Kidney (tissue), 14 donors: Measurements from ENCODE around the gene ECHDC3. TPM values are rescaled to one million over a fixed set of nuclear protein-coding genes. Genes with fewer than 3 reads are reported as not detected.
A peak's percentile ranks its signal among the peaks of the same experiment; 100 is the strongest.

Experiments
- DNase-seq, 5 donors: peaks; one replicate each; pipeline ENCODE4 v3.0.0-alpha.2; 2013 to 2020
- FAIRE-seq: peaks from 2 replicates; lab custom pipeline; 2012; peaks lifted over from hg19 to GRCh38; lab: Jason Lieb, UNC
- H3K27ac ChIP-seq, 2 donors: one replicate each; pipeline ENCODE4 v1.7.0; 2013; ENCODE audit warnings: low read depth in 2 of 2, low read length in 2 of 2, inconsistent platforms in 1 of 2
- H3K27me3 ChIP-seq: one replicate; pipeline ENCODE4 v1.7.1; 2013; ENCODE audit warnings: low read length, inconsistent platforms; ENCODE audit not compliant: control insufficient read depth, insufficient read depth
- H3K36me3 ChIP-seq, 3 donors: one replicate each; pipeline versions ENCODE4 v1.7.0 to v1.7.1; 2013; ENCODE audit warnings: low read length in 3 of 3, control low read depth in 1 of 3, inconsistent platforms in 1 of 3; ENCODE audit not compliant: insufficient read depth in 3 of 3, control insufficient read depth in 2 of 3
- H3K4me1 ChIP-seq, 3 donors: one replicate each; pipeline versions ENCODE4 v1.7.0 to v1.7.1; 2013; ENCODE audit warnings: low read length in 3 of 3, inconsistent platforms in 1 of 3, low read depth in 1 of 3; ENCODE audit not compliant: control insufficient read depth in 2 of 3, insufficient read depth in 2 of 3
- H3K4me3 ChIP-seq, 3 donors: one replicate each; pipeline versions ENCODE4 v1.7.0 to v1.8.1; 2013; ENCODE audit warnings: low read length in 3 of 3, control low read depth in 1 of 3, inconsistent platforms in 1 of 3
- H3K9ac ChIP-seq, 3 donors: one replicate each; pipeline versions ENCODE4 v1.7.0 to v1.7.1; 2013; ENCODE audit warnings: low read length in 3 of 3, control low read depth in 1 of 3, inconsistent platforms in 1 of 3
- H3K9me3 ChIP-seq, 3 donors: one replicate each; pipeline versions ENCODE4 v1.7.0 to v1.7.1; 2013; ENCODE audit warnings: low read length in 3 of 3, control low read depth in 1 of 3, inconsistent platforms in 1 of 3; ENCODE audit not compliant: control insufficient read depth in 2 of 3, insufficient read depth in 1 of 3
- CTCF ChIP-seq: IDR thresholded peaks from 3 replicates; pipeline ENCODE4 v1.5.1; 2012; ENCODE audit warnings: mild to moderate bottlenecking, moderate library complexity, borderline replicate concordance; ENCODE audit not compliant: insufficient read depth; ENCODE audit errors: extremely low read depth
- intact Hi-C: fragments of 100-400 bp; cut with DNase I; formaldehyde crosslinking; loops from one replicate; pipeline ENCODE4 v1.11.1; 2022
- polyA plus RNA-seq: library from polyadenylated mRNA; stranded (reverse); fragments of 350-450 nt; fragmentation: Illumina TruSeq; extraction: RNeasy Lipid Tissue Mini Kit (QIAGEN cat#74804); gene quantifications from one replicate; pipeline ENCODE4 v1.2.3, GENCODE V29; 2014; ENCODE audit warnings: low read depth, low replicate concordance; ENCODE audit not compliant: insufficient read depth
- total RNA-seq: library from RNA; stranded (reverse); fragmentation: NEBNext Ultra II Directional; extraction: Animal tissue kit (Norgen Biotek cat#: 25700); gene quantifications from one replicate; pipeline ENCODE4 v1.2.1, GENCODE V29; 2021
- donor health status: control.
- donor health status: control.
- donor health status: control.
- donor health status: control.
- donor health status: control.
- donor health status: DM: yes; HTN: yes; CAD: no.
- donor health status: Normal renal cell carcinoma (clear cell type).

ECHDC3 gene
- total and polyA plus RNA-seq, 2 donors from 2014 or later: 32.4 to 132 TPM

GRCh38 chr10:11741608-11742007 lies 574 bp upstream of the ECHDC3 start:
- TF ChIP-seq CTCF: no peak

GRCh38 chr10:11742779-11743298 lies 657 bp downstream of the ECHDC3 start:
- intact Hi-C loops: no loop called here
- no peaks in the 10 kb centered on the region for H3K36me3 ChIP-seq
- no peak for TF ChIP-seq CTCF
- H3K9me3 ChIP-seq: no peaks in the 10 kb centered on the region
- H3K27ac ChIP-seq: peak overlapping the region; percentile 69 to 82
- H3K4me1 ChIP-seq: peaks cover 0 to 9% (median 0%) of the 10 kb centered on the region in 3 donors
- FAIRE-seq (no peak), DNase-seq (peak in 2 of 5 donors; percentile 2 to 82)
- H3K9ac ChIP-seq: peak overlapping the region in 1 of 3 donors; percentile 32
- H3K4me3 ChIP-seq: peak overlapping the region in 2 of 3 donors; percentile 55 to 63
- H3K27me3 ChIP-seq: no peaks in the 10 kb centered on the region

More at GRCh38 chr10:11741608-11742007, 574 bp upstream of the ECHDC3 start:
- H3K27ac ChIP-seq: no peak overlapping the region
- no peaks in the 10 kb centered on the region for H3K9me3 ChIP-seq
- intact Hi-C loops: no loop called here
- no peaks in the 10 kb centered on the region for H3K36me3 ChIP-seq
- no peaks in the 10 kb centered on the region for H3K27me3 ChIP-seq
- peak overlapping the region; percentile 57 to 63 (median 58) for H3K4me3 ChIP-seq
- FAIRE-seq: no peak
- peak in 1 of 5 donors; percentile 57 for DNase-seq
- peaks cover 0 to 12% (median 0%) of the 10 kb centered on the region in 3 donors for H3K4me1 ChIP-seq
- H3K9ac ChIP-seq: peak overlapping the region in 1 of 3 donors; percentile 10

GRCh38 chr10:11743461-11744338 lies 1.5 kb downstream of the ECHDC3 start:
- DNase-seq (no peak), FAIRE-seq (no peak)
- Histone ChIP-seq H3K36me3 (no peaks in the 10 kb centered on the region), H3K27ac (peak overlapping the region in 1 of 2 donors; percentile 82), H3K4me1 (peaks cover 0 to 9% (median 0%) of the 10 kb centered on the region in 3 donors), H3K27me3 (no peaks in the 10 kb centered on the region), H3K9ac (peak overlapping the region in 1 of 3 donors; percentile 32), H3K9me3 (no peaks in the 10 kb centered on the region), H3K4me3 (peak overlapping the region in 2 of 3 donors; percentile 55 to 63)
- intact Hi-C loops: no loop called here
- no peak for TF ChIP-seq CTCF
